ENCODE results near the gene RNH1.

The RNH1 gene

DNA sequence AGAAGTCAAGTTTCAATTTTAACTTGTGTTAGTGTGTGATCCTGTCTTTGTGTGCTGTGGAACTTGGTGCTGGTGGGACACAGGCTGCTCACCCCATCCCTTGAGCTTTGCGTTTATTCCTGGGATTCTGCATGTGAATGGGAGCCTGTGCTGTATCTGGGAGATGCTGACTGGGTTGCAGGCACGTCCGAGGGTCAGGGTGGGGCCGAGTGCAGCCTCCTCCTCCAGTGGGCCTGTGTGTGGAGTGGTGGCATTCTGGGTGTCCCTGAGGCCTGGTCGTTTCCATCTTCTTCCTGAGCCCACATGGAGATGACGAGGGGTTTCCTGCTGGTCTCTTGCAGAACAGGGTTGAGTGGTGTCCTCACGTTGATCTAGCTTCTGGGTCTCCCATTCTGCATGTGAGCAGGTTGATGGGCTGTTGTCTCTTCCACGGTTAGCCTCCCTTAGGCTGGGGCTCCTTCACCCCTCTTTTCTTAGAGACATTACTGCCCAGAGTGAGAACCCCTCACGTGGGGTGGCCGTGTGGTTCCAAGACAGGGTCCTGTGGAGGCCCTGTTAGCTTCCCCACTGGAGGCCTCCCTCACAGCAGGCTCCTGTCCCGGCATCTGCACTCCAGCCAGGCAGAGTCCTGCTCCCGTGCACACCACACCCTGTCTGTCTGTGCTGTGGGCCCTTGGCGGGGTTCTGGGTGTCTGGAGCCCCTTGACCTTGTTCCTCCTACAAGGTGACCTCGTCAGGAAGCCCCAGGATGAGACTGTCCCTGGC, 52.1 kb downstream of the RNH1 start:
- no peak for FAIRE-seq

DNA sequence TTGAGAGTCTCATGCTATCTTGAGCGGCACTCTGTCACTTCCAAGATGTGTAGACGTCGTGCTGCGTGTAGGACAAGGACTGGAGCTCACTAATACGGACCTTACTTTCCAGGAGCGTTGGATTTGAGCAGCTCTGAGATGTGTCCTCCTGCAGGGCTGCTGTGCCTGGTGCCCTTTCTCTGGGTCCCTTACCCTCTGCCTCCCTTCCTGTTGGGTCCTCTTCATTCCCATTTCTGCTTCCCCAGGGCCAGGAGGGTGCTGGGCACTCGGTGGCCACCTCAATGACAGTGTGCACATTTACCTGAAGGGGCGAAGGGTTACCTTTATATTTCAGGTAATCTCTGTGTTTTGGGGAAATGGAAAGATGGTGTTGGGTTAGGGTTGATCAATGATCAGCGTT, 53.0 kb downstream of the RNH1 start:
- FAIRE-seq = no peak

- FAIRE-seq = no peak
These were observed 53.5 kb downstream of the RNH1 start for GRCh38 chr11:453564-453963.

DNA sequence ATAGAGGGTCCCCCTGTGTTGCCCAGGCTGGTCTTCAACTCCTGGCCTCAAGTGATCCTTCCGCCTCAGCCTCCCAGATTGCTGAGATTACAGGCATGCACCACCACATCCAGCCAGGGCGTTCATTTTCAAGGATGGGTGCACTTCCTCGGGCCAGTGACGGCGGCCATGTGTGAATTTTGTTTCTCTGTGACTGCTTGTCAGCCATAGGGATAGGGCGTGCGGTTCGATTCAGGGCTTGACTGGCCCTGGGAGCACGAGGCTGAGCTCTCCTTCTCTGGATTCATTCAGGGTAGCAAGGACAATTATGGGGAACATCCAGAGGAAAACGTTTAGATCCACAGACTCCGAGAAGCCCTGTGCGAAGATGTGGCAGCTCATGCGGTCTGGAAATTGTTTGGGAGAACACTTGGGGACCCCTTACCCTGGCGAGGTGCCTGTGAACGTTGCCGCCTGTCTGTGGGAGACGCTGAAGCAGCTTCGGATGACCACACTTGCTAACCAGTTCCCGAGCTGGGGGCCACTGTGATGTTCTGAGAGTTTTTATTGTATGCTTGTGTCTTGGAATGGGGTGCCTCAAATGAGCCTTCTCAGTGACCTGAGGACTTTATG, 54.0 kb downstream of the RNH1 start:
- FAIRE-seq = no peak

DNA sequence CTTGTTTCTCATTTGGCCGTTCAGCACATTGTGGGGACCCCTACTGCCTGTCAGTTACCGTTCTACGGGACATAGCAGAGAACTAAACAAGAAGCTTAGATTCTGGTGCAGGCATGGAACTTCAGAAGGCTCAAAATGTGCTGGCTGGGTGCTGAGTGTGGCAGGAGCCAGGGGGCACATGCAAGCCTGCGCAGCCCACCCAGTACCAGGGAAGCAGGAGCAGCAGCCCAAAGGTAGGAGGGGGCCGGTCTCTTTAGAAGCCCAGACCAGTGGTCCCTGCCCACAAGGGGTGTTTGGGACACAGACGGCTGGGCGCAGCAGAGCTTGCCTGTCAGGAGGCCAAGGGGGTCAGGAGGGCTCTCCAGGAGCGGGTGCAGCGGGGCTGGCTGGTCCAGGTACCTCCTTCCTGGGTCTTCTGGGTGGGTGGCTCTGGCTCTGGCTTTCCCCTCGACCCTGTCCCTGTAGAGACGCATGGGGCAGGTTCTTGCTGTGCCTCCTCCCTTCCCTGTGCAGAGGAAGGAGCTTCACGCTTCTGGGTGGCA, 54.8 kb downstream of the RNH1 start:
- no peak for FAIRE-seq

- FAIRE-seq = no peak
These were observed 55.3 kb downstream of the RNH1 start for GRCh38 chr11:451738-452137.

GRCh38 chr11:450809-451451, 56.1 kb downstream of the RNH1 start:
- no peak for FAIRE-seq

- FAIRE-seq = no peak
These were observed 56.9 kb downstream of the RNH1 start, which contains the start of gene PTDSS2 for GRCh38 chr11:449889-450808. Gene PTDSS2 (plus strand): TSS chr11:450279. CDS start chr11:450456, 177 bp downstream.

GRCh38 chr11:447923-448731, 58.9 kb downstream of the RNH1 start:
- no peak for FAIRE-seq

- FAIRE-seq = no peak
These were observed 60.2 kb downstream of the RNH1 start for GRCh38 chr11:446891-447290.

DNA sequence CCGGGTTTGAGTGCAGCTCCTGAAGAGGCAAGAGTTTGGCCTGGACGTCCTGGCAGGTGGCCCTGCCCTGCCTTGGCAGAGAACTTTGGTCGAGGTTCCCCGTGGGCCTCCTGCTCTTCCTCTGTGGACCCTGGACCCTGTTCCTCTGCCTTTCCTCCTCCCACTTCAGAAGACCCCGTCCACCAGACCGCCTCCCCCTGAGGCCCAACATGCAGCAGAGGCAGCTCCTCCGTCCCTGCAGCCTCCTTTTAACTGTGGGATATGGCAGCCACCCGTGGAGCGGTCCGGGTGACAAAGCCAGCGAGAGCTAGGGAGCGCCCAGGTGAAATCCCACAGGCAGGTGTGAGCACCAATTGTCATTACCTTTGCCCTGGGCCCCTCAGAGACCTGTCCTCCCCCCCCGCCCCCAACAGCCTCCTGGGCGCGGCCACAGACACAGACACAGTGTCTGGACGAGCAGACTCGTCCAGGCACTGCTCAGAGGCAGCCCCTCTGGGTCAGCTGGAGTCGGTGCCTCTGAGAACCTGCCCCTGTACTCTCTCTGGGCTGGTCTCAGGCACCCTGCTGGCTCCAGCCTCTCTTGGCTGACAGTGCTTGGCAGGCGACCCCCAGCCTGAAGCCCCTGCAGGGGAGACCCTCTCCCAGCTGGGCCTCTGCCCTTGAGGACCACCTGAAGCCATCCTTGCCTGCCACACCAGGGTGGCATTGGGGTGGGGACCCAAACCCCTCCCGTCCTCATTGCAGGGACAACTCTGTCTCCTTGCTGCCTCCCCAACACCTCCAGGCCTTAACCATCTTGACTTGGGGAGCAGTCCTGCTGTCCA, 61.1 kb downstream of the RNH1 start:
- FAIRE-seq = no peak

All from colon (tissue), 2 donors.